ENCODE results near the gene MESP1.

DNA sequence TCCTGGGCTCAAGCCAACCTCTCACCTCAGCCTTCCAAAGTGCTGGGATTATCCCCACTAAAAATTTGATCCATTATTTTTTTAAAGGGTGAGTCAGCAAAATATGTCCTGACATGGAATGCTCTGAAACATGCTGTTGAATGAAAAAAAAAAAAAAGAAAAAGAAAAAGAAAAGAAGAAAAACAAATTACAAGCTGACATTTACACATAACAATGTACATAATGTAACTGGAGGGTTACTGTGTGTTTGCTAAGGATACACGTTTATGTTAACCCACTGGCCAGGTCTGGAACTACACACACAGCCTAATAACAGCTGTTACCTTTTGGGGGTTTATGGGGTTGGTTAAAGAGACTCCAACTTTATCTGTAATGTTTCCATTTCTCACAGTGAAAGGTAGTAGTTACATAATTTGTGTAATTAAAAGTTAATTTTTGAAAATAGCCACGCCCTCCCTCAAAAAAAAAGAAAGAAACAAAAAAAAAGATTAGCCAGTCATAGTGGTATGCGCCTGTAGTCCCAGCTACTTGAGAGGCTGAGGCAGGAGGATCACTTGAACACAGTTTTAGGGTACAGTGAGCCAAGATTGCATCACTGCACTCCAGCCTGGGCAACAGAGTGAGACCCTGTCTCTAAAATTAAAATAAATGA is 22.0 kb upstream of the MESP1 start:
- TF ChIP-seq SP1 (IDR thresholded peaks at IDR 0.05; ENCODE audit: low read depth, low read length) (no peak), HDAC2 (IDR thresholded peaks at IDR 0.05; ENCODE audit: borderline replicate concordance in 1 of 2, low read depth in 2 of 2, low read length in 2 of 2) (no peak), ASH2L (IDR thresholded peaks at IDR 0.05; ENCODE audit: low read length) (no peak), POLR2A (IDR thresholded peaks at IDR 0.05; ENCODE audit: control extremely low read depth in 1 of 2, low read depth in 2 of 2, low read length in 2 of 2) (no peak), SRF (IDR thresholded peaks at IDR 0.05; ENCODE audit: low read depth, low read length) (no peak)
- TF ChIP-seq, protein P1, sequence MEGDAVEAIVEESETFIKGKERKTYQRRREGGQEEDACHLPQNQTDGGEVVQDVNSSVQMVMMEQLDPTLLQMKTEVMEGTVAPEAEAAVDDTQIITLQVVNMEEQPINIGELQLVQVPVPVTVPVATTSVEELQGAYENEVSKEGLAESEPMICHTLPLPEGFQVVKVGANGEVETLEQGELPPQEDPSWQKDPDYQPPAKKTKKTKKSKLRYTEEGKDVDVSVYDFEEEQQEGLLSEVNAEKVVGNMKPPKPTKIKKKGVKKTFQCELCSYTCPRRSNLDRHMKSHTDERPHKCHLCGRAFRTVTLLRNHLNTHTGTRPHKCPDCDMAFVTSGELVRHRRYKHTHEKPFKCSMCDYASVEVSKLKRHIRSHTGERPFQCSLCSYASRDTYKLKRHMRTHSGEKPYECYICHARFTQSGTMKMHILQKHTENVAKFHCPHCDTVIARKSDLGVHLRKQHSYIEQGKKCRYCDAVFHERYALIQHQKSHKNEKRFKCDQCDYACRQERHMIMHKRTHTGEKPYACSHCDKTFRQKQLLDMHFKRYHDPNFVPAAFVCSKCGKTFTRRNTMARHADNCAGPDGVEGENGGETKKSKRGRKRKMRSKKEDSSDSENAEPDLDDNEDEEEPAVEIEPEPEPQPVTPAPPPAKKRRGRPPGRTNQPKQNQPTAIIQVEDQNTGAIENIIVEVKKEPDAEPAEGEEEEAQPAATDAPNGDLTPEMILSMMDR (IDR thresholded peaks at IDR 0.05; ENCODE audit: control extremely low read depth in 1 of 3, insufficient read depth in 1 of 3, low read depth in 1 of 3, low read length in 3 of 3): peak in 1 of 3 experiments; percentile 24; a peak in 1 of 4 replicates
